Right lobe of liver (tissue), 4 donors: Measurements from ENCODE around the gene RIMS4.

Experiments
- CTCF ChIP-seq, 4 donors: fragments of 200-600 bp in 3 of 4; fragments of 450-650 bp in 1 of 4; IDR thresholded peaks; one replicate each; pipeline versions ENCODE4 v1.5.1 to v1.8.0; 2016 to 2022; ENCODE audit warnings: antibody characterized with exemption in 4 of 4, mild to moderate bottlenecking in 2 of 4
- POLR2A ChIP-seq: fragments of 450-650 bp; IDR thresholded peaks from one replicate; pipeline ENCODE4 v1.6.1; 2017; ENCODE audit warnings: antibody characterized with exemption, mild to moderate bottlenecking
- donor health status: DM: no; HTN: no; CAD: no.
- donor health status: DM: no; HTN: no; CAD: no.
- donor health status: DM: no; HTN: yes; CAD: no.

DNA sequence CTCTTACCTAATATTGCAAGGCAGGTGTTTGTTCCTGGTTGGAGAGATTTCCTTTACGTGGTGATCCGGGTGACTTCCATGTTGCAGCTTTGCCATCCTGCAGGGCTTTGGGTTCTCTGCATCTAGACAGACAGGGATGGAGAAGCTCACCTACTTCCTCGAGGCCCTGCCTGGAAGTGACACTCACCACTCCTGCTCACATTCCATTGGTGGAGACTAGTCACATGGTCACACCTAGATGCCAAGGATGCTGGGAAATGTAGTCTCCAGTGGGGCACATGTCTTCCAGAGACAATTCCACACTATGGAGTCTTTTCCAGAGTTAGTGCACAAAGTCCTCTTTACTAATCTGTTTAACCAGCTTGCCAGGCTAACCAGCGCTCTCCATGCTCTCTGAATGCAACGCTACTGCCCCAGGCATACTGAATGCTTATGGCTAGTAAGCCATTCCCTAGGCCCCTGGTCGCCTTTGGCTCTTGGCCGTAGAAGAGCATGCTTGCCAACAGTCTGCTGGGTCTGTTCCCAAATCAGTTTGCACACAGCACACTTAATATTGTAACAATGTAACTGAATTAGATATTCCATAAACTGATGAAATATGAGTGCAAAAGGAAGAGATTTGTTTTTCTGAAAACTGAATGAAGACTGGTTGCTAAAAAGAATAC lies 71.4 kb downstream of the RIMS4 start:
- no peak for TF ChIP-seq CTCF (IDR thresholded peaks at IDR 0.05)
- TF ChIP-seq POLR2A: no peak
